GM18951 (cell line): ENCODE data around the gene BMPER.

ENCODE experiments used
- POLR2A ChIP-seq: IDR thresholded peaks from 4 replicates; pipeline ENCODE4 v1.6.1; 2011; ENCODE audit warnings: mild to moderate bottlenecking; ENCODE audit not compliant: insufficient read length, insufficient read depth; ENCODE audit errors: extremely low read depth
- in situ Hi-C: fragments of 300-500 bp; cut with MboI; formaldehyde crosslinking; loops from one replicate; pipeline ENCODE4 v1.12.0; 2022; ENCODE audit warnings: low sequenced_read_pairs, mixed read lengths, inconsistent platforms; ENCODE audit not compliant: unreplicated experiment

BMPER gene

DNA sequence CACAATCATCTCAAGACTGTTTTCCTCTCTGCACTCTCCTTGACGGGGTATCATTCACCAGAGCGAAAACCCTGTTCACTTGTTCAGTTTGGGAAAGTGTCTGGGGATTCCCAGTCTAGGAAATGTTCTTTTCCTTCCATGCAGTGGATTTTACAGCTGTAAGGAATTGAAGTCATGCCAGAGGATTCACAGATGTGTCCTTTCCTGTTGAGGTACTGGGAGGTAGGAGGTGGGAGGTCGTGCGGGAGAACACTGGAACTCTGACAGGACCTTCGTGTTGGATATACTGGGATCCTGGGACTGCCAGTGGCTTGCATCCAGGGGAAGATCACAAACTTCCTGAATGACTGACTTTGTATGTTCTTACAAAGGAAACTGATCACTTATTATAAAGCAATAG lies 185.5 kb downstream of the BMPER start:
- no peak for TF ChIP-seq POLR2A
- in situ Hi-C loops = no loop called here

GRCh38 chr7:34091321-34091917 lies 186.1 kb downstream of the BMPER start:
- no peak for TF ChIP-seq POLR2A
- in situ Hi-C loops = no loop called here

- no peak for TF ChIP-seq POLR2A
Measured at GRCh38 chr7:34093276-34093675, 187.9 kb downstream of the BMPER start.

DNA sequence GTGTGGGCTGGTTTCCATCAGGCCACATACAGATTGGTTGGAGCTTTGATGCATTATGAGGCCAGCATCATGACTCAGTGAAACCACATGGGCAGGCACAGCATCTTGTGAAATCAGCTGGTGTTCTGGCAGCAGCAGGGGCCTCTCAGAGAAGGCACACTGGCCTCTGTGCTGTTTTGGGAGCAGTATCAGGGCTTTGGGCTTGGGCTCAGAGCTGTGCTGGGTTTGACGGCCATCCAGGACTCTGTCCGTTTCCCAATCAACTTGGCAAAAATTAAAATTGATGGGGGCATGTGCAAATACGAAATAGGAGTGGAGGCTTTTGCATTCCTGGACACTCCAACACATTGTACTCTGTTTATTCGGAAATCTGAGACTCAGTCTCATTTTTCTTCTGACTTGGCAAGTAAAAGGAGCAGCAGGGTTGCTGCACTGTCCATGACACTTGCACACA lies 190.9 kb downstream of the BMPER start:
- no peak for TF ChIP-seq POLR2A
- in situ Hi-C loops = no loop called here

More at GRCh38 chr7:34093276-34093675, 187.9 kb downstream of the BMPER start:
- in situ Hi-C loops = no loop called here

GRCh38 chr7:34096777-34097176 lies 191.4 kb downstream of the BMPER start:
- no peak for TF ChIP-seq POLR2A

GRCh38 chr7:34100661-34101060 lies 195.3 kb downstream of the BMPER start:
- TF ChIP-seq POLR2A = no peak
- in situ Hi-C loops = no loop called here

More at GRCh38 chr7:34096777-34097176, 191.4 kb downstream of the BMPER start:
- in situ Hi-C loops = no loop called here

GRCh38 chr7:34104115-34104514 lies 198.8 kb downstream of the BMPER start:
- in situ Hi-C loops = no loop called here
- TF ChIP-seq POLR2A = no peak

DNA sequence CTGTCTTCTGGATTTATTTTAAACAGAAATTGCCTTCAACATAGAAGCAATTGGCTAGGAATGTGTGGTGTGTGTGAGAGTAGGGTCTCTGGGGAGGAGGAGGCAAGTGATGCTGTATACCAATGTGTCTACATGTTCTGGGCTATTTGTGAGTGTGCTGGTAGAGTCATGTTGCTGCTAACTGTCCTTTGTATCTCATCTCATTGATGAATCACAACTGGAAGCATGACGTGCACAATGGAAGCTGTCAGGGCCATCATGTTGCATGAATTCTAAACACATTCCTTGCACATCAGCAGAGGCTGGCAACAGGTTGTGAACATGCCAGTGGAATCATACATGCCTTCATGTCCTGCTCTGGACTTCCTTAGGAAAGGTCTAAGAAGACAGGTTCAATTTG lies 199.7 kb downstream of the BMPER start:
- TF ChIP-seq POLR2A = no peak
- in situ Hi-C loops = no loop called here

GRCh38 chr7:34107276-34107675 lies 201.9 kb downstream of the BMPER start:
- in situ Hi-C loops = no loop called here
- TF ChIP-seq POLR2A = no peak

GRCh38 chr7:34108165-34108564 lies 202.8 kb downstream of the BMPER start:
- TF ChIP-seq POLR2A = no peak
- in situ Hi-C loops = no loop called here

- in situ Hi-C loops = no loop called here
- TF ChIP-seq POLR2A = no peak
Measured at GRCh38 chr7:34109936-34110780, 204.8 kb downstream of the BMPER start.

DNA sequence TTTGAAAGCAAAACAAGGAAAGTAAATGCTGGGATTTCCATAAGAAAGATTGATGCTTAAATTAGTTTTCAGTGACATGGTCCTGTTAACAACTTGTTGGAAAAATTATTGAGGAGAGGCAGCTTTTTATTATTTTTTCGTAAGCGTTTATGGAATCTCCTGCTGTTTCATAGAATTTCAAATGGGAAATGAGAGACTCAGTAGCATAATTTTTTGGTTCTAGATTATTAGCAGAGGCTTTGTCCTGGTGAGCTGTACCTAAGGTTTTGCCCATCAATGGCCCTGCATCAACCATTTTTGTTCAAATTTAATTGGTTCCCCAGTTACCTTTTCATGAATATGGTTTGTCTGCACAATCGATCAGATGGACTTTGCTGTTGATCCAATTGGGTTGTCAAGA lies 205.7 kb downstream of the BMPER start:
- no peak for TF ChIP-seq POLR2A
- in situ Hi-C loops = no loop called here

GRCh38 chr7:34115503-34115902 lies 210.2 kb downstream of the BMPER start:
- in situ Hi-C loops = no loop called here

DNA sequence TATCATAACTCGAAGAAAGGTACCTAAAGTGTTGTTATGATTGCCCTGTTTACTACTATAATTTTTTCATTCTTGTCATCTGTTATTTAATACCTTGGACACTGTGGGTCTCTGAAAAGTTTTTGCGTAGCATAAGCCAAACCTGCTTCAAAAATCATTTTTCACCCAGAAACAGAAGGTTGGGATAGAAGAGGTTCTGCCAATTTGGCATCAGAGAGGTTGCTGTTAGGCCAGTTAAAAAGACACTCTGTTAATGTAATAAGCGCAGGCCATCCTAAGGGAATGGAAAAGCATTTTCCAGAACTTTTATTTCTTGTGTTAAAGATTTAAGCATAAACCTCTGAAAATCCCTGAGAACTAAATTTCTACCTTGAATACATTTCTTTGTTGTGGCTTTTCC lies 212.2 kb downstream of the BMPER start:
- in situ Hi-C loops = no loop called here

More at GRCh38 chr7:34115503-34115902, 210.2 kb downstream of the BMPER start:
- no peak for TF ChIP-seq POLR2A

DNA sequence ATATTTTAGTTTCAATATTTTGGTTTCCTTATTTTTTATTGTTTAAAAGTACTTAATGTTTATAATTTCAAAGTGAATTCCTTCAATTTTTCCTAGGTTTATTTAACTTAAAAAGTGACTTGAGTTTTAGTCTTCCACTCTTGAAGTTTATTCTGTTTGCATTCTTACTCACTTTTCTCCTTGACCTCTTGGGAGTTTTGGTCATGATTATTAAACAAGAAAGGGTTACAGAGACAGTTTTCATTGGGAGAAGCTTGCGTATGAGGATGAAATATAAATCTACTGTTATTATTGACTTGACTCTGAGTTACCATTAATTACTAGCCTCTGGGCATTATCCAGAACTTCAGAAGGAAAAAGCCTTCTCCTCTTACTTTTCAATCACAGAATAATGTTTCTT lies 216.0 kb downstream of the BMPER start:
- TF ChIP-seq POLR2A = no peak
- in situ Hi-C loops = no loop called here

More for the DNA sequence above, 212.2 kb downstream of the BMPER start:
- no peak for TF ChIP-seq POLR2A
